ENCODE data around the gene ERF.

ERF gene

GRCh38 chr19:42208612-42209011 is 46.3 kb downstream of the ERF start:
- no peak for DNase-seq

- DNase-seq: no peak
These were observed 47.1 kb downstream of the ERF start for GRCh38 chr19:42207767-42208271.

DNA sequence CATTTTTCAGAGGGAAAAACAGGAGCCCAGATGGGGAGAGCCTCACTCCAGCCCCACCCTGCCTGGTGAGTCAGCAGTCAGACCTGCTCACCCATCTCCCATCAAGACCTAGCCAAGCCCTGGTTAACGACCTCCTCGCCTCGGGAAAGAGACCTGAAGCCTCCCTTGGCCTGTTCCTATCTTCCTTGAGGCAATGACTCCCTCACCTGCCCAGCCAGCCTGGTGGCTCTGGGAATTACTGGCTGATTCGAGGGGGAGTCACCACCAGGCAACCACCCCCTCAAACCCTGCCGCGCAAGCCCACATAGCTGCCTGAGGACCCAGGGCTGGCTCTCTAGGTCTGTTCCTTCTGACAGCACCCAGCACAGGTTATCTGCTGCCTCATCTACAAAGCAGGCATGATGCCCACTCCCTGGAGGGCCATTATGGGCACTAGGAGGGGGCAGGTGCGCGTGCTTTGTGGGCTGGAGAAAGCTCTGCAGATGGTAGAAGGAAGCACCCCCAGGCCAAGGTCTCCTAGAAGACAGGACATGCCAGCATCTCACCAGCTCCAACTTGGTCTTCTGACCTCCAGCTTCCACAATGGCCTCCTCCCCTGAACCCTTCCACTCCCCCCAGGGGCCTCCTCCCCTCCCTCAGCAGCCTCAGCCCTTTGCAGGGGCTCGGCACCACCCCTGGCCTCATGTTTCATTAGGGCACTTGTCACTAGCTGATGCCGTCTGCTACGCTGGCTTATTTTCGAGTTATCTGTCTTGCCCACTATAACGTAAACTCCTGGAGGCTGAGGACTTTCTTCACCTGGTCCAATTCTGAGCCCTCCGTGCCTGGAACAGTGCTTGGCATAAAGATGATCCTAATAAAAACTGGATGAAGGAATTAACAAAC is 47.8 kb downstream of the ERF start:
- DNase-seq: no peak

GRCh38 chr19:42204664-42205063 is 50.3 kb downstream of the ERF start:
- no peak for DNase-seq

GRCh38 chr19:42203700-42204099 is 51.2 kb downstream of the ERF start:
- no peak for DNase-seq

DNA sequence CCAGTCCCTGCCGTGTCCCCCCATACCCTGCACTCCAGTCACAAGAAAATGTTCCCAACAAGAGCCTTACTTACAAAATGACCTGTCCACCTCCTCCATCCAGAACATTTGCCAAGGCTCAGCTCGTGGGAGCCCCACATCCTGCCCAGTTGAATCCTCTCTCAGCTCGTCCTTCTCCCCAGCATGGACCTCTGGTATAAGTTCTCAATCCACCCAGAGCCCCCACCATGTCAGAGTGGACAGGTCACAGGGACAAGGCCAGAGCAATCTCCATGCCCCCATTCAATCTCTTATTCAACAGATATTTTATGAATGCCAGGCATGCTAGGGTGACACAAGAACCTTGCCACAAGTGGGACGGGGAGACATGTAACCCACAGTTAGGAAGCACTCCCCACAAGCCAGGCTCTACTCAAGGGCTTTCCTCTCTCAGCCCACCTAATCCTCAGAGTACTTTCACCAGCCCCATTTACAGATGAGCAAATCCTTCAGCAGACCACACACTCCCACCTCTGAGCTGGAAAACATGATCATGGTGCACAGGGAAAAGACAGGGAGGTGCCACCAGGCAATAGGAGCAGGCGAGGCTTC is 52.5 kb downstream of the ERF start:
- no peak for DNase-seq

- peak in 1 of 2 donors; percentile 18 for DNase-seq
These were observed 53.2 kb downstream of the ERF start for GRCh38 chr19:42201489-42202289.

DNA sequence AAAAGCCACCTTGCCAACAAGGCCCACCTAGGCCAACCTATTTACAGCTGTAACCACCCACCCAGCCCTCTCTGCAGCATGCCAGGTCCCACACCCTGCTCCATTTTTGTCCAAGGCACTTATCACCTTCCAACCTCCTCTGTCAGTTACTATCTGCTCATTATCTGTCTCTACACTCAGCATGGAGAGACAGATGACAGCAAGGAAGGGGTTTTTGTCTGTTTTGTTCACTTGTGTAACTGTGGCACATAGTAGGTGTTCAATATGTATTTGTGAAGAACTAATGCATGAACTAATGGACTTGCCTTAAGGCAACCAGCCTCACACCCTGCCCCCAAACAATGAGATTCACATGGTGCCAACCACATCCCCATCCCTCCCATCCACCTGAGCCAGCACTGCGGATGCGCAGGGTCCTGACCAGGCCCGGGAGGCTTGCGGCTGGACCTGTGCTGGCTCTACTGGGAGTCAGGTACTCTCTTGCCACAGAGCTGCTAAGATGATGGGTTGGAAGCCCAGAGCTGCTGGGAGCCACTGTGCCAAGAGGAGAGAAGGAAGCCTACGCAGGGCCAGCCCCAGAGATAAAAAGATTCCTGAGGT is 54.7 kb downstream of the ERF start:
- DNase-seq: no peak

GRCh38 chr19:42199440-42200115 is 55.4 kb downstream of the ERF start:
- DNase-seq: no peak

DNA sequence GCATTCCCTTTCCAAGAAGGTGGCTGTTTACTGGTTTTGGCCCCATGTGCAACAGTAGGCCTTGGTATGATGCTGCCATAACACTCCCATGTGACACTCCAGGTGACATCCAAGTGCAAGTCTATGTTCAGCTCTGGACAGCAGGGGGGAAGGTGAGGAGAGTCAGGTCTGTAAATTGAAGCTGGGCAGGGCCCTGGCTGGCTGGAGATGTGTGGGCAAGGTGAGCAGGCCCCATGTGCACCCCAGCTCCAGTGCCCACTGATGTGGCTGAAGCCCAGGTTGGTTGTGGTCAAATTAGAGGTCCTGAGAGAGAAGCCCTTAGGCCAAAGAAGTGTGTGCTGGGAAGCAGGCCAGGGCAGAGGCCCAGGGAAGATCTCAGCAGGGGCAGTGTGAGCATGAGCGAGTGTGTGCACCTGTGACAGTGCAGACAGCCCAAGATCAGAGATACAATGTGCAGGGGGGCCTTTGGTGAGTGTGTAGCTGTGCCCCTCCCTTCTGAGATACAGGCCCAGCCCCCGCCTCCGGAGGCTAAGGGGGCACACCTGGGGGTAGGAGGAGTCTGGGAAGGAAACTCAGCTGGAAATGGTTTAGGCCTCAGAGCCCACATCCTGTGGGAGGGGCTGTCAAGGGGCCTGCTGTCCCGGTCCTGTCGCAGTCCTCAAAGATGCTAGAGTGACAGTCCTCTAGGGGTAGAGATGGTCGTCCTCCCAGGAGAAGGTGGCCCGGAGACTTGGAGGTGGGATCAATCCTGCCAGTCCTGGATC is 56.1 kb downstream of the ERF start:
- no peak for DNase-seq
